ENCODE results near the gene TAF7.

- no peak for TF ChIP-seq CTCF (IDR thresholded peaks at IDR 0.05; ENCODE audit: insufficient read depth, low read length)
- no peak for TF ChIP-seq POLR2AphosphoS5 (IDR thresholded peaks at IDR 0.05; ENCODE audit: low read depth)
- TF ChIP-seq GABPA (IDR thresholded peaks at IDR 0.05; ENCODE audit: low read depth) = no peak
- no peak for TF ChIP-seq REST (IDR thresholded peaks at IDR 0.05; ENCODE audit: insufficient replicate concordance, low read depth)
Measured at GRCh38 chr5:141342773-141343172, 22.2 kb upstream of the TAF7 start.

Measured in HL-60 (cell line).